MCF 10A (cell line): ENCODE measurements around the gene C1QTNF12. TPM values are rescaled to one million over a fixed set of nuclear protein-coding genes. Genes with fewer than 3 reads are reported as not detected.

Experiments
- BruUV-seq: library from RNA; stranded (reverse); fragments of 400-500 nt; replicated peaks from 2 replicates; lab custom pipeline; 2021; lab: Mats Ljungman, UMichigan
- CTCF ChIA-PET: fragments of 300-600 bp; sonication (Branson Sonifier 250); formaldehyde crosslinking; extraction: SDS; loops from one replicate; lab custom pipeline; 2021; ENCODE audit warnings: antibody characterized with exemption, inconsistent platforms; lab: Yijun Ruan, JAX
- POLR2A ChIA-PET: fragments of 300-600, 350-650 bp; sonication (Branson Sonifier 250); formaldehyde crosslinking; extraction: SDS; loops from one replicate; lab custom pipeline; 2020; ENCODE audit warnings: antibody characterized with exemption, inconsistent platforms; lab: Yijun Ruan, JAX
- DNase-seq: peaks from one replicate; pipeline ENCODE4 v3.0.0-alpha.2; 2018; ENCODE audit not compliant: unreplicated experiment
- H3K27ac Mint-ChIP-seq: one replicate; pipeline ENCODE4 v1.8.0; 2022; ENCODE audit warnings: mild to moderate bottlenecking, low read depth, mixed read lengths; ENCODE audit not compliant: unreplicated experiment
- H3K27me3 Mint-ChIP-seq: one replicate; pipeline ENCODE4 v1.8.0; 2022; ENCODE audit warnings: mixed read lengths; ENCODE audit not compliant: insufficient read depth, unreplicated experiment
- H3K36me3 Mint-ChIP-seq: one replicate; pipeline ENCODE4 v1.8.0; 2022; ENCODE audit warnings: mild to moderate bottlenecking, moderate library complexity, mixed read lengths; ENCODE audit not compliant: insufficient read depth, unreplicated experiment
- H3K4me1 Mint-ChIP-seq: one replicate; pipeline ENCODE4 v1.8.0; 2022; ENCODE audit warnings: mixed read lengths; ENCODE audit not compliant: insufficient read depth, unreplicated experiment
- H3K4me3 Mint-ChIP-seq: one replicate; pipeline ENCODE4 v1.8.0; 2022; ENCODE audit warnings: mild to moderate bottlenecking, moderate library complexity, mixed read lengths; ENCODE audit not compliant: unreplicated experiment
- H3K9me3 Mint-ChIP-seq: one replicate; pipeline ENCODE4 v1.8.0; 2022; ENCODE audit warnings: mixed read lengths; ENCODE audit not compliant: unreplicated experiment
- CTCF ChIP-seq: fragments of 200-600 bp; IDR thresholded peaks from one replicate; pipeline ENCODE4 v1.8.0; 2022; ENCODE audit warnings: antibody characterized with exemption, mild to moderate bottlenecking; ENCODE audit not compliant: unreplicated experiment
- intact Hi-C: fragments of 100-400 bp; cut with micrococcal nuclease; formaldehyde crosslinking; loops from 2 replicates; pipeline ENCODE4 v1.14.1; 2022
- total RNA-seq: library from RNA; stranded (reverse); gene quantifications from 2 replicates; pipeline ENCODE4 v1.2.3, GENCODE V29; 2022

The C1QTNF12 gene
- total RNA-seq, 1 experiment from 2014 or later: 1.5 TPM

- peaks cover 17% of the 10 kb centered on the region for H3K36me3 Mint-ChIP-seq
- ChIA-PET CTCF (interaction anchor here (0.6 to 2.1 kb wide), 4 partner anchors 8 to 134 kb away, joined by 3 to 9 read pairs (median 5); no protein-coding TSS in a partner anchor), POLR2A (interaction anchor here (0.6 to 1.9 kb wide), 2 partner anchors 10 to 177 kb away, joined by 3 to 6 read pairs; no protein-coding TSS in a partner anchor)
- no TSS peak for BruUV-seq
- H3K9me3 Mint-ChIP-seq: no peaks in the 10 kb centered on the region
- TF ChIP-seq CTCF: no peak
- no peak overlapping the region for H3K4me3 Mint-ChIP-seq
- H3K27me3 Mint-ChIP-seq: no peaks in the 10 kb centered on the region
- H3K27ac Mint-ChIP-seq: no peak overlapping the region
- no peaks in the 10 kb centered on the region for H3K4me1 Mint-ChIP-seq
- intact Hi-C loops: loop anchor here (5.0 to 10.0 kb wide), 2 partner anchors 61 to 309 kb away; partner anchors contain the start of genes B3GALT6, PERM1 and SDF4
- no peak for DNase-seq
Measured at GRCh38 chr1:1293263-1294249, 47.0 kb upstream of the C1QTNF12 start.

- TF ChIP-seq CTCF: no peak
- CTCF ChIA-PET: interaction anchor here (0.6 to 3.2 kb wide), 7 partner anchors 9 to 173 kb away, joined by 3 to 77 read pairs (median 7); partner anchors contain the start of gene SCNN1D
Measured at GRCh38 chr1:1292851-1293250, 46.3 kb upstream of the C1QTNF12 start.

GRCh38 chr1:1292442-1292779 lies 45.9 kb upstream of the C1QTNF12 start:
- no peaks in the 10 kb centered on the region for H3K27me3 Mint-ChIP-seq
- no peak for DNase-seq
- no TSS peak for BruUV-seq
- H3K27ac Mint-ChIP-seq: no peak overlapping the region
- no peaks in the 10 kb centered on the region for H3K4me1 Mint-ChIP-seq
- intact Hi-C loops: loop anchor here (5.0 to 10.0 kb wide), 2 partner anchors 60 to 308 kb away; partner anchors contain the start of genes B3GALT6, PERM1 and SDF4
- no peak overlapping the region for H3K4me3 Mint-ChIP-seq
- peaks cover 17% of the 10 kb centered on the region for H3K36me3 Mint-ChIP-seq
- no peaks in the 10 kb centered on the region for H3K9me3 Mint-ChIP-seq
- no peak for TF ChIP-seq CTCF
- CTCF ChIA-PET: interaction anchor here (0.7 to 3.2 kb wide), 12 partner anchors 8 to 308 kb away, joined by 3 to 77 read pairs (median 6); partner anchors contain the start of genes B3GALT6 and SCNN1D
- POLR2A ChIA-PET: interaction anchor here (0.7 to 1.9 kb wide), 4 partner anchors 11 to 170 kb away, joined by 3 to 13 read pairs (median 7); no protein-coding TSS in a partner anchor

More at GRCh38 chr1:1292851-1293250, 46.3 kb upstream of the C1QTNF12 start:
- no peak for DNase-seq
- POLR2A ChIA-PET: interaction anchor here (1.9 kb wide), 1 partner anchor 10 kb away, joined by 6 read pairs; no protein-coding TSS in a partner anchor
- Mint-ChIP-seq H3K27ac (no peak overlapping the region), H3K9me3 (no peaks in the 10 kb centered on the region), H3K27me3 (no peaks in the 10 kb centered on the region), H3K4me3 (no peak overlapping the region), H3K4me1 (no peaks in the 10 kb centered on the region), H3K36me3 (peaks cover 17% of the 10 kb centered on the region)
- BruUV-seq: no TSS peak
- intact Hi-C loops: loop anchor here (5.0 to 10.0 kb wide), 2 partner anchors 61 to 308 kb away; partner anchors contain the start of genes B3GALT6, PERM1 and SDF4
